Activated naive CD8-positive, alpha-beta T cell treated with anti-CD3 and anti-CD28 coated beads, Interleukin-2, amount 50 U/mL, for 24 hours (primary cell): ENCODE results near the gene ZYX.

Source experiments
- ATAC-seq: fragments of 150-1000 bp; cut with Tn5 transposase; one replicate; pipeline ENCODE4 v1.10.0; 2021
- DNase-seq: peaks from one replicate; pipeline ENCODE4 v3.0.0; 2021
- H3K27ac Mint-ChIP-seq: one replicate; pipeline ENCODE4 v1.8.0; 2021; ENCODE audit warnings: mild to moderate bottlenecking, mixed read lengths
- H3K27me3 Mint-ChIP-seq: one replicate; pipeline ENCODE4 v1.8.0; 2021; ENCODE audit warnings: mixed read lengths
- H3K36me3 Mint-ChIP-seq: one replicate; pipeline ENCODE4 v1.8.0; 2021; ENCODE audit warnings: low read depth, mixed read lengths
- H3K4me1 Mint-ChIP-seq: one replicate; pipeline ENCODE4 v1.8.0; 2021; ENCODE audit warnings: mixed read lengths
- H3K4me3 Mint-ChIP-seq: one replicate; pipeline ENCODE4 v1.8.0; 2021; ENCODE audit warnings: mild to moderate bottlenecking, moderate library complexity, mixed read lengths
- H3K9me3 Mint-ChIP-seq: one replicate; pipeline ENCODE4 v1.8.0; 2021; ENCODE audit warnings: mixed read lengths

ZYX gene

GRCh38 chr7:143374561-143374960 lies 6.6 kb upstream of the ZYX start:
- no peak overlapping the region for H3K4me3 Mint-ChIP-seq

DNA sequence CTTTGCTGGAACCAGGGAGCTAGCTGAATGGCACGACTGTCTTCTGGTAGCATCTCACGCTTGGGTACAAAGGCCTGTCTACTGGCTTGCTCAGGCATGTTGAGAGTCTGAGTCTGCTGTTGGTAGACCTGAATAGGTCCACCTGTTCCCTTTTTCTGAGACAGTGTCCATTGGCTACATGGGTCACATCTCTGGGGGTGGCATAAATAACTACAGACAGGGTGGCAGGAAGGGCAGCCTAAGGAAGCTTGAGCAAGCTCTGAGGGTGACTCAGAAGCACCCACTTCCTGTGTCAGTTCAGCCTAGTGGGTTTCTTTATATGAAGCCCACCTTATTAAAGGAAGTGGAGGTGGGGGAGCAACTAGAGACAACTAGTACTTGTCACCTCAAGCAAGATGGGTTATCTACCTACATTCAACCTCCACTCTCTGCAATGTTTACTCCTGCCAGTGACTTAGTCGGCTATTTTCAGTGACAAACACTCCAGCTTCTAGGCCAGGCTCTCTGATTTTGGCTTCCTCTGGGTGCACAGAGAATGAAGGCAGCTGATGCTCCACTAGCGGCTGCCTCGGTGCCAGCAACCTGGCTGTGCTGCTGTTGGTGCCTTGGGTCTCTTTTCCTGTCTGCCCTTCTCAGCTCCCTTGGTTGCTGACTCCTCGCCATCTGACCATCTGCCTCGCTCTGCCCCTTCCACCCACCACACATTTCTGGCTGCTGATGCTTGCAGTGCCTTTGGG lies 5.7 kb upstream of the ZYX start:
- H3K27ac Mint-ChIP-seq: peak overlapping the region; percentile 92
- peak; percentile 67 for ATAC-seq
- no peaks in the 10 kb centered on the region for H3K9me3 Mint-ChIP-seq
- H3K4me1 Mint-ChIP-seq: peaks cover 82% of the 10 kb centered on the region
- H3K4me3 Mint-ChIP-seq: peak overlapping the region; percentile 41
- DNase-seq: peak; percentile 48
- no peaks in the 10 kb centered on the region for H3K36me3 Mint-ChIP-seq
- H3K27me3 Mint-ChIP-seq: no peaks in the 10 kb centered on the region

More at GRCh38 chr7:143374561-143374960, 6.6 kb upstream of the ZYX start:
- Mint-ChIP-seq H3K36me3 (no peaks in the 10 kb centered on the region), H3K9me3 (no peaks in the 10 kb centered on the region), H3K27ac (peak overlapping the region; percentile 92), H3K4me1 (peaks cover 82% of the 10 kb centered on the region), H3K27me3 (no peaks in the 10 kb centered on the region)
- ATAC-seq (no peak), DNase-seq (no peak)

GRCh38 chr7:143376396-143376795 lies 4.7 kb upstream of the ZYX start:
- Mint-ChIP-seq H3K9me3 (no peaks in the 10 kb centered on the region), H3K4me1 (peaks cover 77% of the 10 kb centered on the region), H3K36me3 (no peaks in the 10 kb centered on the region), H3K27ac (peak overlapping the region; percentile 92), H3K27me3 (no peaks in the 10 kb centered on the region), H3K4me3 (no peak overlapping the region)
- no peak for ATAC-seq
- DNase-seq: no peak

- H3K4me1 Mint-ChIP-seq: peaks cover 58% of the 10 kb centered on the region
- DNase-seq (no peak), ATAC-seq (no peak)
- no peaks in the 10 kb centered on the region for H3K27me3 Mint-ChIP-seq
- H3K27ac Mint-ChIP-seq: peak overlapping the region; percentile 89
- no peaks in the 10 kb centered on the region for H3K9me3 Mint-ChIP-seq
- H3K36me3 Mint-ChIP-seq: peaks cover 2% of the 10 kb centered on the region
- peak overlapping the region; percentile 86 for H3K4me3 Mint-ChIP-seq
Measured at GRCh38 chr7:143379611-143380259, 1.4 kb upstream of the ZYX start.

DNA sequence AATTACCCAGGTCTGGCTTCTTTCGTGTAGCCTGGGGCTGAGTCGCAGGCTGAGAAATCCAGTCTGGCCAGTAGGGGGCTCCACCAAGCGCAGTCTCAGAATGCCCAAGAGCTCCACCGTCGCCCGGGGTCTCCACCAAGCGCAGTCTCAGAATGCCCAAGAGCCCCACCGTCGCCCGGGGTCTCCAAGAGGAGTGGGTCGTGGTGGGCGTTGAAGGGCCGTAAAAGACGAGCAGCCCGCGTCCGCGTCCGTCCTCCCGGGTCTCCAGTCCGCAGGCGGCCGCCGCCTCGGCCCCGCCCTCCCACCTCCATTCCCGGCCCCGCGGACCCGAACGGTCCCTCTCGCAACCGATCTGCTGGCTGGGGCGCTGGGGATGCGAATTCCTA lies 892 bp upstream of the ZYX start:
- DNase-seq: peak; percentile 90
- peaks cover 52% of the 10 kb centered on the region for H3K4me1 Mint-ChIP-seq
- ATAC-seq: peak; percentile 53
- peaks cover 2% of the 10 kb centered on the region for H3K36me3 Mint-ChIP-seq
- H3K27ac Mint-ChIP-seq: peak overlapping the region; percentile 89
- no peaks in the 10 kb centered on the region for H3K9me3 Mint-ChIP-seq
- no peaks in the 10 kb centered on the region for H3K27me3 Mint-ChIP-seq
- H3K4me3 Mint-ChIP-seq: peak overlapping the region; percentile 86

DNA sequence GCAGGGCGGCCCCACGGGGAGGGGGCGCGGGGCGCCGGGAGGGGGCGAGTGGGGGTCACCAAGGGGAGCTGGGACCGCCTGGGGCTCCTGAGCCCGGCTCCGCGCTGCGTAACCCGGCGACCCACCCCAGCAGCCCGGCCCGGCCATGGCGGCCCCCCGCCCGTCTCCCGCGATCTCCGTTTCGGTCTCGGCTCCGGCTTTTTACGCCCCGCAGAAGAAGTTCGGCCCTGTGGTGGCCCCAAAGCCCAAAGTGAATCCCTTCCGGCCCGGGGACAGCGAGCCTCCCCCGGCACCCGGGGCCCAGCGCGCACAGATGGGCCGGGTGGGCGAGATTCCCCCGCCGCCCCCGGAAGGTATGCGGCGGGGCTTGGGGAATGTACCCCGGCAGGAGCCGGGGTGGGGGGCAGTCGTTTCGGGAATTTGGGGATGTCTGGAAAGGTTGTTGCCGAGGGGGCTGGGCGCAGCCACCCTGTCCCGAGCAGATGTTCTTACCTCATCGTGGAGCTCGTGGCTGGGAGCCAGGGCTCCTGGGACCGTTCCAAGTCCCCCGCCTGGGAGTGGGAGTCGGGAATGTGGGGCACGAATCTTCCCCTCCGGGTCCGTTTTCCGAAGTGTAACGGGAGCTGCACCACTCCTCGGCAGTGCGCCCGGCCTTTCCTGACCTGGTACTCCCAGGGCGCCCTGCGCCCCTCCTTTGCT lies 431 bp downstream of the ZYX start:
- Mint-ChIP-seq H3K4me1 (peaks cover 39% of the 10 kb centered on the region), H3K4me3 (peak overlapping the region; percentile 74), H3K9me3 (no peaks in the 10 kb centered on the region), H3K27me3 (no peaks in the 10 kb centered on the region), H3K36me3 (peaks cover 2% of the 10 kb centered on the region), H3K27ac (peak overlapping the region; percentile 29)
- DNase-seq (no peak), ATAC-seq (peak; percentile 1)

DNA sequence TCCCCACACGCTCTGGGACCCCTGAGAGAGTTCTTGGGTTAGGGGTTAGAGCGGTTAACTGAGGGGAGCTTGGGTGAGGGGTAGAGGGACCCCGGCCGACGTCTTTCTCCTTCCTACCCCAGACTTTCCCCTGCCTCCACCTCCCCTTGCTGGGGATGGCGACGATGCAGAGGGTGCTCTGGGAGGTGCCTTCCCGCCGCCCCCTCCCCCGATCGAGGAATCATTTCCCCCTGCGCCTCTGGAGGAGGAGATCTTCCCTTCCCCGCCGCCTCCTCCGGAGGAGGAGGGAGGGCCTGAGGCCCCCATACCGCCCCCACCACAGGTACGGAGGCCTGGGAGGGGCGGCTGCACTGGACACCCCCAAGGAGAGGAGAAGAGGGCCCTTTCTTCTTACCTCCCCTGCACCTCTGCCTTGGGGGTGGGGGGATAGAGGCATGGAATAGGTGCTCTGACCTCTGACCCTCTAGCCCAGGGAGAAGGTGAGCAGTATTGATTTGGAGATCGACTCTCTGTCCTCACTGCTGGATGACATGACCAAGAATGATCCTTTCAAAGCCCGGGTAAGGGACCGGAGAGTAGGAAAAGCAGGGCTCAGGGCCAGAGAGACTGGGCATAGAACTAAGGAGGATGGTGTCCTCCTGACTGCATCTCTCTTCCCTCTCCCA lies 1.1 kb downstream of the ZYX start:
- peak overlapping the region; percentile 29 for H3K27ac Mint-ChIP-seq
- no peaks in the 10 kb centered on the region for H3K27me3 Mint-ChIP-seq
- ATAC-seq (no peak), DNase-seq (no peak)
- H3K9me3 Mint-ChIP-seq: no peaks in the 10 kb centered on the region
- peaks cover 2% of the 10 kb centered on the region for H3K36me3 Mint-ChIP-seq
- H3K4me1 Mint-ChIP-seq: peaks cover 34% of the 10 kb centered on the region
- peak overlapping the region; percentile 74 for H3K4me3 Mint-ChIP-seq

DNA sequence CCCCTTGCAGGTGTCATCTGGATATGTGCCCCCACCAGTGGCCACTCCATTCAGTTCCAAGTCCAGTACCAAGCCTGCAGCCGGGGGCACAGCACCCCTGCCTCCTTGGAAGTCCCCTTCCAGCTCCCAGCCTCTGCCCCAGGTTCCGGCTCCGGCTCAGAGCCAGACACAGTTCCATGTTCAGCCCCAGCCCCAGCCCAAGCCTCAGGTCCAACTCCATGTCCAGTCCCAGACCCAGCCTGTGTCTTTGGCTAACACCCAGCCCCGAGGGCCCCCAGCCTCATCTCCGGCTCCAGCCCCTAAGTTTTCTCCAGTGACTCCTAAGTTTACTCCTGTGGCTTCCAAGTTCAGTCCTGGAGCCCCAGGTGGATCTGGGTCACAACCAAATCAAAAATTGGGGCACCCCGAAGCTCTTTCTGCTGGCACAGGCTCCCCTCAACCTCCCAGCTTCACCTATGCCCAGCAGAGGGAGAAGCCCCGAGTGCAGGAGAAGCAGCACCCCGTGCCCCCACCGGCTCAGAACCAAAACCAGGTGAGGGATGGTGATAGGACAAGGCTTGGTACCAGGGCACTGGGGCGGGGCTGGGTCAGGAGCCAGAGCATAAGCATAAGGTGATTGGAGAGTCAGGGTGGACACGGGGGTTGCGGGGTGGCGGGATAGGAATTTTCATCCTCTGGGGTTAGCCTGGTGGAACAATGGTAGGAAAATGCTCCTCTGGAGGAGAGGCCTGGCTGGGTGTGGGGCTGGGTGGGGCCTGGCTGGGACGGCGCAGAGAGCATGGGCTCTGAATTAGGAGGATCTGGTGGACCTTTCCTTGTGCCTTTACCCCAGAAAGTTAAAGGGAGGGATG lies 1.9 kb downstream of the ZYX start:
- no peak for DNase-seq
- Mint-ChIP-seq H3K9me3 (no peaks in the 10 kb centered on the region), H3K4me3 (peak overlapping the region; percentile 74), H3K27me3 (no peaks in the 10 kb centered on the region), H3K4me1 (peaks cover 30% of the 10 kb centered on the region), H3K36me3 (peaks cover 2% of the 10 kb centered on the region), H3K27ac (no peak overlapping the region)
- ATAC-seq: no peak

DNA sequence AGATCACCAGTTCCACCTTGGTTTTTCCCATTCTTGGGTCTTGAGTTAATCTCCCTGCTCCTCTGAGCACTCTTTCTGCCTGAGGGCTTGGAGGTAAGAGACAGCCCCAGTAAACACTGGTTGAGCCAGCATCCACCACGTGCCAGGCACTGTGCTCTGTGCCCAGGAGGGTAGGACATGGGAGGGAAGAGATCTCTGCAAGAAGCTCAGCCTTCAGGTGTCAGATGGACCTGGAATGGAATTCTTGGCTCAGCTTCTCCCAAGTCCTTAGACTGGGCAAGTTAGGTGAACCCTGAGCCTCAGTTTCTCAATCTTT lies 2.5 kb downstream of the ZYX start:
- Mint-ChIP-seq H3K27me3 (no peaks in the 10 kb centered on the region), H3K4me1 (peaks cover 24% of the 10 kb centered on the region), H3K27ac (no peak overlapping the region), H3K36me3 (peaks cover 2% of the 10 kb centered on the region), H3K9me3 (no peaks in the 10 kb centered on the region), H3K4me3 (peak overlapping the region; percentile 74)
- DNase-seq: no peak
- no peak for ATAC-seq

- Mint-ChIP-seq H3K27me3 (no peaks in the 10 kb centered on the region), H3K4me3 (no peak overlapping the region), H3K27ac (no peak overlapping the region), H3K9me3 (no peaks in the 10 kb centered on the region), H3K4me1 (peaks cover 21% of the 10 kb centered on the region), H3K36me3 (peaks cover 2% of the 10 kb centered on the region)
- ATAC-seq: no peak
- DNase-seq: no peak
Measured at GRCh38 chr7:143384148-143384547, 3.0 kb downstream of the ZYX start.

DNA sequence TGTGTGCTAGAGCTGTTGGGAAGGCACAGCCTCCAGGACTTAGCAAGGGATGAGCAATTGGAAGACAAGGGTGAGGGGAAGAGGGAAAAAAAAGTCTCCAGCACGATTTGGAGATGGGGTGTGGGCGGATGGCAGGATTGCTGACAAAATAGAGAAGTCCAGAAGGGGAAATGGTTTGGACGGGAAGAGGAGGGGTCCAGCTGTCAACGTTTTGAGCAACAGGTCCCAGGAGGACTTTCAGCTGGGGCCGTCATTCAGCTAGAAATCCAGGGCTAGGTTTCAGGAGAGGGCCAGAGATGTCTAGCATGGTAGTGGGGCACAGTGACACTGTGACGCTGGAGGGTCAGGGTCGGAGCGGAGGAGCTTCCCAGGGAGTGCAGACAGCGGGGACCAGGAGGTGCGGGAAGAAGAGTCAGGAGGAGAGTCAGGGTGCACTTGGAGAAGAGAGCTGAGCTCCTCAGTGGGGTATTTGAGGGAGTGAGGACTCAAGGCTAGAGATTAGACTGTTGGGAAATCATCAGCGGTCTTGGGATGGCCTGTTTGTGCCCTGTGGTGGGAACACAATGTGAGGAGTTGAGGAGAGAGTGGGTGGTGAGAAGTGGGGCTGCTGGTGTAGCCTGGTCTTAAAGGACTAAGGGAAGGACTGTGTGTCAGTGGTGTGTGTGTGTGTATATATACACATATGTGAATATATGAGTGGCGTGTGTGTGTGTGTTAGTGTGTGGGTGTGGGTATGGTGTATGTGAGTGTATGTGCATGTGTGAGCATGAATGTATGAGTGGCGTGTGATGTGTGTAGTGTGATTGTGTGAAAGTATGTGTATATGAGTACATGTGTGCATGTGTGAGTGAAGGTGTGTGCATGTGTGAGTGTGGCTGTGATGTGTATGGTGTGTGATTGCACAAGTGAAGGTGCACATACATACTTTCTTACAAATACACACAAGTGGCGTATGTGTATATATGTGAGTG lies 3.8 kb downstream of the ZYX start:
- Mint-ChIP-seq H3K27me3 (no peaks in the 10 kb centered on the region), H3K4me1 (peaks cover 21% of the 10 kb centered on the region), H3K4me3 (no peak overlapping the region), H3K36me3 (peaks cover 6% of the 10 kb centered on the region), H3K27ac (no peak overlapping the region), H3K9me3 (no peaks in the 10 kb centered on the region)
- DNase-seq (no peak), ATAC-seq (no peak)

DNA sequence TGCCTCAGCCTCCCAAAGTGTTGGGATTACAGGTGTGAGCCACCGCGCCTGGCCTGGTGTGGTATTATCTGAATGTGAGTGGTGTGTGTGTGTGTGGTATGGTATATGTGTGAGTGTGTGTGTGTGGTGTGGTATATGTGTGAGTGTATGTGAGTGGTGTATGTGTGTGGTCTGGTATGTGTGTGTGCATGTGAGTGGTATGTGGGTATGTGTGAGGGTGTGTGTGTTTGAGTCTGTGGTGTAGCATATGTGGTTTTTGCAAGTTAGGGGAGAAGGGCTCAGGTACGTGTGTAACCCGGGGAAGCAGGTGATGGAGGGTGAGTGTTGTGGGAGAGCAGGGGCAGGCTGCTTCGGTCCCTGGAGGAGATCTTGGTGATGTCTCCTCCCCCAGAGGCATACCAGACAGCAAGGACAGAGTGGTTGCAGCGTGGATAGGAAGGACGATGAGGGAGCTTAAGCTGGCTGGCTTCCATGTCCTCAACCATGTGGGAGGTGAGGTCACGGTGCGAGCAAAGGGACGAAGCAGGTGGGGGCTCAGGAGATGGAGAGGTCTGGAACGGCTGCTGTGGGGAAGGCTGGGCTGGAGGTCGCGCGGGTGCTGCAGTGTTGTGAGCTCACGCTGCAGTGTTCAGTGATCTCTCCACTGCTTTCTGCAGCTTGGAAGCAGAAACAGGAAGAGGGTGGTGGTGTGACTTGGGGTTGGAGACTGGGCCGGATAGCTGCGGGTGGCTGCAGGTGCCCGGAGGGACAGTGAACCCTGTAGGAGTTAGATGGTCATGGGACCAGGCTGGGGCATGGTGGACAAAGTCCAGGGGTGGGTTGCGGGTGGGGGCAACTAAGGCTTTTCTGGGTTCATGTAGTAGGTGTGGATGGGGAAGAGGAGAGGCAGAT lies 5.0 kb downstream of the ZYX start:
- Mint-ChIP-seq H3K27me3 (no peaks in the 10 kb centered on the region), H3K4me1 (peaks cover 22% of the 10 kb centered on the region), H3K9me3 (no peaks in the 10 kb centered on the region), H3K27ac (no peak overlapping the region), H3K36me3 (peaks cover 14% of the 10 kb centered on the region), H3K4me3 (no peak overlapping the region)
- DNase-seq (no peak), ATAC-seq (peak; percentile 8)
